ELR (cell line): ENCODE measurements around the gene GJC1.
A peak's percentile ranks its signal among the peaks of the same experiment; 100 is the strongest.

Source experiments
- DNase-seq: peaks from one replicate; pipeline ENCODE4 v3.0.0-alpha.2; 2015; ENCODE audit warnings: low read depth

GJC1 gene

DNA sequence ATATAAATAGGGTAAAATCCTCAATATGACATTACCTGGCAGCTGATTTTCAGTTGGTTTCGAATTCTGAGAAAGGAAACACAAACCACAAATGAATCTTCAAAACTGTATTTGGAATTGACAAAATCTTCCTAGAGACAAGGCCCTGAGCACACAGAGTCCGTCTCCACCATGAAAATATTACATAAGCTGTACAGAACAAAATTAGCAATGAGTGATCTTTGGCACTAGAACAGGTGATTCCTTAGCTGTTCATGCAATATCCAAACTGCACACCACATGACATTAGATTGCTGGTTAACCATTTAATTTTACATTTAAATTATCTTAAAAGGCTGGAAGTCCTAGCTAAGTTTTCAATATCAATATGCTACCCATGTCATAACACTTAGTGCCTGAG is 31.7 kb downstream of the GJC1 start:
- DNase-seq, result no peak

DNA sequence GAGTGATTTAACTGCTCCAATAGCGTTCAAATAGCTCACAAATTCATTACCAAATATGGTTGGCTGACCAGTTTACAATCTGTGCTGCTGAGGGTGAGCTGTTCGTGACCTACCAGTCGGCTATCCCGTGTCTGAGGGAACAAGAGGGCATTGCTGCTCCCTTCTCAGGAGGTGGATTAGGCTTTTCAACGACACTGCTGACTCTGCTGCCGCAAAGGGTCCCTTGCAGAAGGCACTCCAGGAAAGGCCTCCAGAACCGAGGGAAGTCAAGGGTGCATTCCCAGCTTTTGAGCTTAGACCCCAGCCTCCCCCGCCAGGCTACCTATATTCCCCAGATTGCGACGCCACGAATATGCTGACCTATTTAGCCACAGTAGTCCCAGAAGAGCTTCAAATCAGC is 32.3 kb downstream of the GJC1 start:
- no peak for DNase-seq

- no peak for DNase-seq
These were observed 33.4 kb downstream of the GJC1 start for GRCh38 chr17:44796731-44797130.

- no peak for DNase-seq
These were observed 34.2 kb downstream of the GJC1 start for GRCh38 chr17:44795928-44796327.

DNA sequence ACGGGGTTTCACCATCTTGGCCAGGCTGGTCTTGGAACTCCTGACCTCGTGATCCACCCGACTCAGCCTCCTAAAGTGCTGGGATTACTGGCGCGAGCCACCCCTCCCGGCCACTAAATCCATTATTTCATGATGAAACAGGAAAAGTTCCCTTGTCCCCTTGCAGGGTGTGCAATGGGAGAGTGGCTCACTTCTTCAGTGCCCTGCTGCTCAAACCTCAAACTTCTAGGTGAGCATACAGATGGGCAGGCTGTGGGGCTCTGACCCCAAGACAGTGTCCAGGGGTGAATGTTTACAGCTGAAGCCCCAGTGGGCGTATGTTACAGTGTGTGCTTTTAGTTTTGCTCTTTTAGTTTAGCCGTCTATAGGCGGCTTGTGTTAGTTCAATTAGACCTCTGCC is 34.7 kb downstream of the GJC1 start:
- DNase-seq, result no peak

DNA sequence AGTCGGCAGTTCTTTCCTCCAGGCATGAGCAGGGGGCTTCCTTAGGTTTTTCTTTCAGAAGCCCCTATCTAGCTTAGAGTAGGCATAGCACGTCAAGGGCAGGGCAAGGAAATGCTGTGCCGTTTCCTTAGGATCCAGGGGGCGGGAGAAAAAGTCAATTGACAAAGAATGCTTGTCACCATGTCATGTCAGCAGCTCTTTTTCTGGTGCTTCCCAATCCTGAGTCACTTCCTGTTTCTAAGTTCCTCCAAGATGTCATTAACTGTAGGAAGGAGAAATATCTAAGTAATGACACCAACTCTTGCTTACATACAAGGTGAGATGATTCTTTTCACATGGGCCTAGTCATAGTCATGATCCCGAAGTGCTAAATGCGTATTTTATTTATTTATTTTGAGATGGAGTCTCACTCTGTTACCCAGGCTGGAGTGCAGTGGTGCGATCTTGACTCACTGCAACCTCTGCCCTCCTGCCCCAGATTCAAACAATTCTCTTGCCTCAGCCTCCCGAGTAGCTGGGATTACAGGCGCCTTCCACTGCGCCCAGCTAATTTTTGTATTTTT is 35.2 kb downstream of the GJC1 start:
- peak; percentile 100 for DNase-seq

DNA sequence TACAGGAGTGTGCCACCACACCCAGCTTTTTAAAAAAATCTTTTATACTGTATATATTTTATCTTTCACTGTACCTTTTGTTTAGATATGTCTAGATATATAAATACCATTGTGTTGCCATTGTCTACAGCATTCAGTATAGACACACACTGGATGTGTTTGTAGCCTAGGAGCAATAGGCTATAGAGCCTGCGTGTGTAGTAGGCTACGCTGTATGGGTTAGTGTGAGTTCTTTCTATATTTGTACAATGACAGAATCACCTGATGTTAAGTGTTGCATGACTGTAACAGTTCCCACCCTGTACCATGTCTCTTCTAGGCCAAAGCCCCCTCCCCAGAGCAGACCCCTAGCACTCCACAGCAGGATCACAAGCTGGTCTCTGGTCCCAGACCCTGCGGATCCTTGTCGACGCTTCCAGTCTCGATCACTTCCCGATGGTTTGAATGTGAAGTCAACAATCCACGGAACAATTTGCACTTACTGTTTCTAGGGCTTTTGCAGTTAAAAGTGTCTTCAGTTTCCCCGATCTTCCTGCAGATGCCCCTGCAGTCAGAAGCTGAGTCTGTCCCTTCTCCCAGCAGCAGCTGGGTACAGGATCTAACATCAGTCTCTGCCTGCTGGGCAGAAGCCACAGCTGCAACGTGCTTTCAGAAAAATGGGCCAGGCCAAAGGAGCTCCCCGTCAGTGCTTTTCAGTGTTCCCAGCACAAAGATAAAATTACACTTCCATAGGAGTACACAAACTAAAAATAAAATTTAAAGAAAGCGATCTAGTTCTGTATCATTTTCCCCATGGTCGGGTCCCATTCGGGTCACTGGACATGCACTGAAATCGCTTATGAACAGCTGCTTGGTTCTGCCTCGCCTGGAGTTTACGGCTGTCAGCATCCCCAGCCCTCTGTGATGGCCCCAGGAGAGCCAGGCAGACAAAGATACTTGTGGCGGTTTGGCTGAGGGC is 35.9 kb downstream of the GJC1 start:
- no peak for DNase-seq

GRCh38 chr17:44792276-44792675 is 37.8 kb downstream of the GJC1 start:
- DNase-seq, result peak; percentile 83

DNA sequence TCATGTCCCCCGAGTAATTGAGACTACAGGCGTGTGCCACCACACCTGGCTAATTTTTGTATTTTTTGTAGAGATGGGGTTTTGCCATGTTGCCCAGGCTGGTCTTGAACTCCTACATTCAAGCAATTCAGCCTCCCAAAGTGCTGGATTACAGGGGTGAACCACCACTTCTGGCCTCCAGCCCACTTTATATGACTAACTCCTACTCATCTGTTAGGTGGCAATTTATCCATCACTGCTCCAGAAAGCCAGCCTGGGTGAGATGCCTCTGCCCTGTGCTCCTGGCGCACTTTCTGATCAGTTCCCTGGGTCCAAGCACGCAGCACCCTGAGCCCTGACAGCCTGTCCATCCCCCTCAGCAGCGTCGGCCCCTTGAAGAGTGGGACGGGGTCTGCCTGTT is 41.9 kb downstream of the GJC1 start:
- peak; percentile 54 for DNase-seq

DNA sequence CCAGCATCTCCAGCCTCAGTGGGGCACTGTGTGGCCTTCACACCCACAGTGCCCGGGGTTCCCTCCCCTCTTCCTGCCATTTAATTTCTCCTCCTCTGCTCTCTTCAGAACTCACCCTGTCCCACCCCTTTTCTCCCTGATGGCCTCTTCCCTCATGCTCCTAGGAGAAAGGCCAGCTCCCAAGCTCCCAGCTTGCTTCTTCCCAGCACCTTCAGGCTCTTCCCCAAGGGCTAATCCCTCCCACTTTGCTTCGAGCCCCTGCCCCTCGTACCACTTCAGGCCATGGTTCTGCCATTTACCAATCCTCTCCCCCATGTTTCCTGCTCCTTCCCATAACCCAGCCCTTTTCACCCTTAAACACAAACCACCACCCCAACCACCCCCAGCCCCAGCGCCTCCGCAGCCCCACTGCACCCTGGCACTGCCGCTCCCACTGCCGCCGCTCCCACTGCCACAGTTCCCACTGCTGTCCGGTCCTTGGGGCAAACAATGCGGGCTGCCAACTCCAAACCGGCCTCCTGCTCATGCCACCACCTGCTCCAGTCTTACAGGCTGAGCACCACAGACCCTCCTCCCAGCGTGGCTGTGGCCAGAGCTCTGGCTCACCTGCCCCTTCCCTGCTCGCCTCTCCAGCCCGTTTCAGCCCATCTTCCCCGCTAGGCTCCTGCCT is 42.7 kb downstream of the GJC1 start:
- no peak for DNase-seq

GRCh38 chr17:44786551-44787081 is 43.5 kb downstream of the GJC1 start:
- no peak for DNase-seq

- no peak for DNase-seq
These were observed 44.2 kb downstream of the GJC1 start for GRCh38 chr17:44785921-44786320.

GRCh38 chr17:44782326-44782850 is 47.7 kb downstream of the GJC1 start:
- DNase-seq, result no peak

- DNase-seq, result peak; percentile 31
These were observed 48.3 kb downstream of the GJC1 start for GRCh38 chr17:44781551-44782325.

- no peak for DNase-seq
These were observed 49.1 kb downstream of the GJC1 start for GRCh38 chr17:44780845-44781480.

DNA sequence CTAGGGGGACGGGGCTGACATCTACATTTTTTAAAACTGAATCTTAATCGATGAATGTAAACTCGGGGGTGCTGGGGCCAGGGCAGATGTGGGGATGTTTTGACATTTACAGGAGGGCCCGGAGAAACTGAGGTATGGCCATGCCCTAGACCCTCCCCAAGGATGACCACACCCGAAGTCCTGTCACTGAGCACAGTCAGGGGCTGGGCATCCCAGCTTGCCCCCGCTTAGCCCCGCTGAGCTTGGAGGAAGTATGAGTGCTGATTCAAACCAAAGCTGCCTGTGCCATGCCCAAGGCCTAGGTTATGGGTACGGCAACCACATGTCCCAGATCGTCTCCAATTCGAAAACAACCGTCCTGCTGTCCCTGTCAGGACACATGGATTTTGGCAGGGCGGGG is 49.9 kb downstream of the GJC1 start:
- DNase-seq, result no peak

- DNase-seq, result peak; percentile 88
These were observed 50.7 kb downstream of the GJC1 start for GRCh38 chr17:44779211-44780025.

GRCh38 chr17:44778656-44779210 is 51.4 kb downstream of the GJC1 start:
- no peak for DNase-seq

DNA sequence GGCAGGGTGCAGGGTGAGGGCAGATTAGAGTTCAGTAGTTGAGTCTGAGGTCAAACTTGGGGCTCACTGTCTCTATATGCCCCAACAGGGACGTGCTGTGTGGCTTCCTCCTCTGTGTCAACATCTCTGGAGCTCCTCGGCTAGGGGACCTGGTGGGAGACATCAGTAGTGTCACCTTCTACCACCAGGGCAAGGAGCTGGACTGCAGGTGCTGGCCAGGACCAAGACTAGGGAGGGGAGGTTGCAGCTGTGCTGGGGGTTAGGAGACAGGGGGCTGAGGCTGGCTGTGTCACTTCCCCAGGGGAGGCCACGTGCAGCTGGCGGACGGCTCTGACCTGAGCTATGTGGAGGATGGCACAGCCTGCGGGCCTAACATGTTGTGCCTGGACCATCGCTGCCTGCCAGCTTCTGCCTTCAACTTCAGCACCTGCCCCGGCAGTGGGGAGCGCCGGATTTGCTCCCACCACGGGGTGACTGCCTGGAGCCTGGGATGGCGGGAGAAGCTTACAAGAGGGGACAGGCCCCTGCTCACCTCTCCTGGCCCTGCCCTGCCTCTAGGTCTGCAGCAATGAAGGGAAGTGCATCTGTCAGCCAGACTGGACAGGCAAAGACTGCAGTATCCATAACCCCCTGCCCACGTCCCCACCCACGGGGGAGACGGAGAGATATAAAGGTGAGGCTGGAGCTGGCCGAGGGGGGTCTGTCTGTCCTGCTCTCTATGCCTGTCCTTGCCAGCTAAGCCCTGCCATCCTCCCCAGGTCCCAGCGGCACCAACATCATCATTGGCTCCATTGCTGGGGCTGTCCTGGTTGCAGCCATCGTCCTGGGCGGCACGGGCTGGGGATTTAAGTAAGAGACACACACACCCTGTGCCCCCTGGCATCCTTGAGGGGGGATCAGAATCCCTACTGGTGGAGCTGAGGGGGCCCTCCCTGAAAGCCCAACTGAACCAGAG is 52.4 kb downstream of the GJC1 start:
- DNase-seq, result no peak
